Measurements from ENCODE around the gene ARL3.
"Not testable (repeated sequence)": the region's sequence is repeated elsewhere in the genome, so short reads cannot be mapped to it uniquely, and the experiment has no call there.

DNA sequence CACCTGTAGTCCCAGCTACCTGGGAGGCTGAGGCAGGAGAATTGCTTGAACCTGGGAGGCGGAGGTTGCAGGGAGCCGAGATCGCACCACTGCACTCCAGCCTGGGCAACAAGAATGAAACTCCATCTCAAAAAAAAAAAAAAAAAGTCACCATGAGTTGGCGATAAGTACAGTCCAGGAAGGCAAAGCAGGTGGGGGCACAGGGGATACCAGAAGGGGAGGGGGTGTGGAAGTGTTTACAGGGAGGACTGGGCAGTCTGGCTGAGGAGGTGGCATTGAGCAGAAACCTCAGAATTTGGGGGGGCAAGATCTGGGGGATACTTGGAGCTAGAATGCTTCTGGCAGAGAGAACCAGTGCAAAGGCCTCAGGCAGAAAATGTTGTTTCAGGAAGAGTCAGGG is 46.8 kb downstream of the ARL3 start:
- TF ChIP-seq, protein P1, sequence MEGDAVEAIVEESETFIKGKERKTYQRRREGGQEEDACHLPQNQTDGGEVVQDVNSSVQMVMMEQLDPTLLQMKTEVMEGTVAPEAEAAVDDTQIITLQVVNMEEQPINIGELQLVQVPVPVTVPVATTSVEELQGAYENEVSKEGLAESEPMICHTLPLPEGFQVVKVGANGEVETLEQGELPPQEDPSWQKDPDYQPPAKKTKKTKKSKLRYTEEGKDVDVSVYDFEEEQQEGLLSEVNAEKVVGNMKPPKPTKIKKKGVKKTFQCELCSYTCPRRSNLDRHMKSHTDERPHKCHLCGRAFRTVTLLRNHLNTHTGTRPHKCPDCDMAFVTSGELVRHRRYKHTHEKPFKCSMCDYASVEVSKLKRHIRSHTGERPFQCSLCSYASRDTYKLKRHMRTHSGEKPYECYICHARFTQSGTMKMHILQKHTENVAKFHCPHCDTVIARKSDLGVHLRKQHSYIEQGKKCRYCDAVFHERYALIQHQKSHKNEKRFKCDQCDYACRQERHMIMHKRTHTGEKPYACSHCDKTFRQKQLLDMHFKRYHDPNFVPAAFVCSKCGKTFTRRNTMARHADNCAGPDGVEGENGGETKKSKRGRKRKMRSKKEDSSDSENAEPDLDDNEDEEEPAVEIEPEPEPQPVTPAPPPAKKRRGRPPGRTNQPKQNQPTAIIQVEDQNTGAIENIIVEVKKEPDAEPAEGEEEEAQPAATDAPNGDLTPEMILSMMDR (conservative IDR thresholded peaks at IDR 0.05 in 1 of 2, IDR thresholded peaks at IDR 0.05 in 1 of 2; ENCODE audit: extremely low read depth in 1 of 2, insufficient read depth in 1 of 2, low read depth in 1 of 2, low read length in 2 of 2): not testable (repeated sequence)
- not testable (repeated sequence) for TF ChIP-seq EZH2 (IDR thresholded peaks at IDR 0.05; ENCODE audit: borderline replicate concordance, low read length)

Measured in mammary epithelial cell (primary cell).